OCI-LY3 (cell line): ENCODE results near the gene KCTD16.

Experiments
- H2AFZ ChIP-seq: fragments of 200-600, 300-600 bp; shearing (Covaris generic); 2 replicates; pipeline ENCODE4 v1.6.0; 2014; ENCODE audit warnings: antibody characterized with exemption, low read depth, low read length
- H3K27ac ChIP-seq: fragments of 200-600, 300-600 bp; sonication (generic); 2 replicates; pipeline ENCODE4 v1.5.1; 2014; ENCODE audit warnings: mild to moderate bottlenecking, low read length, moderate library complexity, mixed read lengths
- H3K27me3 ChIP-seq: fragments of 200-600, 300-600 bp; sonication (generic); 2 replicates; pipeline ENCODE4 v1.6.1; 2014; ENCODE audit warnings: low read depth, low read length, mixed read lengths
- H3K36me3 ChIP-seq: fragments of 200-600, 300-600 bp; sonication (generic); replicated peaks from 2 replicates; pipeline ENCODE3; 2014; ENCODE audit warnings: low read depth, low read length, mixed read lengths
- H3K4me1 ChIP-seq: fragments of 300-600, 200-600 bp; sonication (generic); 2 replicates; pipeline ENCODE4 v1.6.1; 2014; ENCODE audit warnings: low read length, mixed read lengths
- H3K4me2 ChIP-seq: fragments of 200-600, 300-600 bp; sonication (generic); 2 replicates; pipeline ENCODE4 v1.6.1; 2014; ENCODE audit warnings: low read length, mixed read lengths
- H3K4me3 ChIP-seq: fragments of 300-600, 200-600 bp; sonication (generic); 2 replicates; pipeline ENCODE4 v1.5.1; 2014; ENCODE audit warnings: antibody characterized with exemption, mild to moderate bottlenecking, low read length, moderate library complexity
- H3K79me2 ChIP-seq: fragments of 300-600, 200-600 bp; shearing (Covaris generic); 2 replicates; pipeline ENCODE4 v1.6.1; 2014; ENCODE audit warnings: mild to moderate bottlenecking, low read length, mixed read lengths
- H3K9ac ChIP-seq: fragments of 300-600, 200-600 bp; shearing (Covaris generic); 2 replicates; pipeline ENCODE4 v1.6.0; 2014; ENCODE audit warnings: mild to moderate bottlenecking, low read length, moderate library complexity
- H3K9me3 ChIP-seq: fragments of 200-600, 300-600 bp; shearing (Covaris generic); 2 replicates; pipeline ENCODE4 v1.6.1; 2014; ENCODE audit warnings: low read length, mixed read lengths; ENCODE audit not compliant: insufficient read depth
- H4K20me1 ChIP-seq: fragments of 200-600, 300-600 bp; sonication (generic); 2 replicates; pipeline ENCODE4 v1.6.1; 2016; ENCODE audit warnings: low read length, mixed read lengths; ENCODE audit not compliant: insufficient read depth
- CTCF ChIP-seq: fragments of 200-600, 300-600 bp; sonication (generic); IDR thresholded peaks from 2 replicates; pipeline ENCODE4 v1.5.1; 2014; ENCODE audit warnings: antibody characterized with exemption, low read length, low read depth
- EZH2phosphoT487 ChIP-seq: fragments of 200-600 bp; shearing (Covaris generic); IDR thresholded peaks from 2 replicates; pipeline ENCODE4 v1.6.1; 2018; ENCODE audit warnings: antibody characterized with exemption, mixed run types, low read depth

Gene KCTD16

GRCh38 chr5:144187699-144188294 is 17.1 kb downstream of the KCTD16 start:
- H2AFZ ChIP-seq: peak overlapping the region; percentile 54; the same call in 1 of the 2 replicates

GRCh38 chr5:144189800-144190429 is 19.2 kb downstream of the KCTD16 start:
- Histone ChIP-seq H3K4me3 (peak overlapping the region; percentile 46), H3K4me2 (peak overlapping the region; percentile 66), H3K36me3 (peaks cover 2% of the 10 kb centered on the region), H3K27me3 (no peaks in the 10 kb centered on the region), H3K27ac (peak overlapping the region; percentile 84), H3K9me3 (no peaks in the 10 kb centered on the region), H3K79me2 (no peaks in the 10 kb centered on the region), H3K4me1 (peaks cover 59% of the 10 kb centered on the region), H4K20me1 (no peaks in the 10 kb centered on the region), H2AFZ (no peak overlapping the region; the same call in 1 of the 2 replicates), H3K9ac (peak overlapping the region; percentile 53; the same call in 1 of the 2 replicates)
- TF ChIP-seq CTCF: no peak
- TF ChIP-seq EZH2phosphoT487: no peak

More at GRCh38 chr5:144187699-144188294, 17.1 kb downstream of the KCTD16 start:
- no peaks in the 10 kb centered on the region for H3K9me3 ChIP-seq
- TF ChIP-seq EZH2phosphoT487 (no peak), CTCF (no peak)
- H3K4me1 ChIP-seq: peaks cover 59% of the 10 kb centered on the region
- no peaks in the 10 kb centered on the region for H3K79me2 ChIP-seq
- peak overlapping the region; percentile 20; the same call in 1 of the 2 replicates for H3K4me3 ChIP-seq
- H3K27ac ChIP-seq: peak overlapping the region; percentile 84
- peak overlapping the region; percentile 56; the same call in 1 of the 2 replicates for H3K9ac ChIP-seq
- no peaks in the 10 kb centered on the region for H3K27me3 ChIP-seq
- H4K20me1 ChIP-seq: no peaks in the 10 kb centered on the region
- H3K36me3 ChIP-seq: peaks cover 2% of the 10 kb centered on the region
- peak overlapping the region; percentile 60 for H3K4me2 ChIP-seq

GRCh38 chr5:144191531-144191930 is 20.9 kb downstream of the KCTD16 start:
- Histone ChIP-seq H3K4me1 (peaks cover 56% of the 10 kb centered on the region), H3K36me3 (peaks cover 2% of the 10 kb centered on the region), H3K79me2 (no peaks in the 10 kb centered on the region), H3K9me3 (no peaks in the 10 kb centered on the region), H2AFZ (peak overlapping the region; percentile 87), H4K20me1 (no peaks in the 10 kb centered on the region), H3K4me3 (peak overlapping the region; percentile 63), H3K27me3 (no peaks in the 10 kb centered on the region), H3K27ac (peak overlapping the region; percentile 59), H3K9ac (peak overlapping the region; percentile 55), H3K4me2 (peak overlapping the region; percentile 80)
- no peak for TF ChIP-seq CTCF
- no peak for TF ChIP-seq EZH2phosphoT487

- no peaks in the 10 kb centered on the region for H3K9me3 ChIP-seq
- peak overlapping the region; percentile 80 for H3K4me2 ChIP-seq
- H3K4me1 ChIP-seq: peaks cover 52% of the 10 kb centered on the region
- H3K27me3 ChIP-seq: no peaks in the 10 kb centered on the region
- H3K4me3 ChIP-seq: peak overlapping the region; percentile 63
- peaks cover 2% of the 10 kb centered on the region for H3K36me3 ChIP-seq
- H3K9ac ChIP-seq: peak overlapping the region; percentile 55
- no peaks in the 10 kb centered on the region for H3K79me2 ChIP-seq
- TF ChIP-seq EZH2phosphoT487: no peak
- TF ChIP-seq CTCF: peak; percentile 62
- no peaks in the 10 kb centered on the region for H4K20me1 ChIP-seq
- peak overlapping the region; percentile 91 for H2AFZ ChIP-seq
- H3K27ac ChIP-seq: peak overlapping the region; percentile 59
Measured at GRCh38 chr5:144191998-144192397, 21.3 kb downstream of the KCTD16 start.
